ENCODE data around the gene SH2D6. TPM values are rescaled to one million over a fixed set of nuclear protein-coding genes. Genes with fewer than 3 reads are reported as not detected.

The SH2D6 gene
- total and polyA plus RNA-seq, 8 donors, result 0.70 to 28.1 (median 3.6) TPM

DNA sequence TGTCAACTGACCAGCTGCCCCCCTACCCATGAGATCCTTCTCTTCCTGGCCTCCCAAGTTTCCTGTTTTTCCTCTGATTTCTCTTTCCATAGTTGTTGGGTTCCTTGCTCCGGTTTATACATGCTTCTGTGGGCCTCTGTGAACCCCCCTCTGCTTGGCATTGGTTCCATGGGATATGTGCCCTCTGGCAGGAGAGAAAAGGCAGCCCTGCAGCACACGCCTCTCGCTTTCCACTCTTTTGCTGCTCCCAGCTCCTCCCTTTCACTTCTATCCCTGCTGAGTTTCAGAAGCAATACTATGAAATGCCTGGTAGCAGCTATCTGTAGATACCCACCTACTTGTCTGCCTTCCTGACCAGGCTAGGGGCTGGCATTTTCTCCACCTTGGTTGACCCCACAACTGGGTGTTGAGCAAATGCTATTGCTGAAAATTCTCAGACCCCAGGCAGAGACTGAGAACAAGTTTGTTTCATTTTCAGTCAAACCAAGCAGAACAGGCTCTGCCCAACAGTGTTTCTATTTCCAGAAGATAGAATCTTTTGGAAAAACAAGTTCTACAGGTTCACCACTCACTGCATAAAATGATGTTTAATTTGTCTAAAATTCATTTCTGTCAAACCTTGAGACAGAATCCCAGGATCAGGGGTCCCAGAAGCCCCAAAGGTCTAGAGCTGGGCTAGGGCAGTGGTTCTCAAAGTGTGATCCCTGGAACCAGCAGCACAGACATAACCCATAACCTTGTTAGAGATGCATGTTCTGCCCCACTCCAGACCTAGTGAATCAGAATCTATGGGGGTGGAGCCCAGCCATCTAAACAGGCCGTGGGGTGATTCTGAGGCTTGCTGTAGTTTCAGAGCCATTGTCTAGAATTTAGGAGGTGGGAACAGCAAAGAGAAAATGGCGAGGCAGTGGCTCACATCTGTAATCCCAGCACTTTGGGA, 21.7 kb upstream of the SH2D6 start:
- no peak for DNase-seq
- intact Hi-C loops (cut with DNase I), result no loop called here
- Histone ChIP-seq H3K4me3 (no peak overlapping the region), H3K27me3 (no peaks in the 10 kb centered on the region), H3K4me1 (peaks cover 0 to 14% (median 5%) of the 10 kb centered on the region in 3 donors), H3K27ac (peak overlapping the region; percentile 4 to 75 (median 54)), H3K9me3 (no peaks in the 10 kb centered on the region), H3K36me3 (no peaks in the 10 kb centered on the region)
- FAIRE-seq, result no peak
- 36 to 39% methylated on average over 5 of the region's 5 CpGs for WGBS, 2 donors
- peak; percentile 57 to 80 (median 67) for ATAC-seq
- TF ChIP-seq, protein P1, sequence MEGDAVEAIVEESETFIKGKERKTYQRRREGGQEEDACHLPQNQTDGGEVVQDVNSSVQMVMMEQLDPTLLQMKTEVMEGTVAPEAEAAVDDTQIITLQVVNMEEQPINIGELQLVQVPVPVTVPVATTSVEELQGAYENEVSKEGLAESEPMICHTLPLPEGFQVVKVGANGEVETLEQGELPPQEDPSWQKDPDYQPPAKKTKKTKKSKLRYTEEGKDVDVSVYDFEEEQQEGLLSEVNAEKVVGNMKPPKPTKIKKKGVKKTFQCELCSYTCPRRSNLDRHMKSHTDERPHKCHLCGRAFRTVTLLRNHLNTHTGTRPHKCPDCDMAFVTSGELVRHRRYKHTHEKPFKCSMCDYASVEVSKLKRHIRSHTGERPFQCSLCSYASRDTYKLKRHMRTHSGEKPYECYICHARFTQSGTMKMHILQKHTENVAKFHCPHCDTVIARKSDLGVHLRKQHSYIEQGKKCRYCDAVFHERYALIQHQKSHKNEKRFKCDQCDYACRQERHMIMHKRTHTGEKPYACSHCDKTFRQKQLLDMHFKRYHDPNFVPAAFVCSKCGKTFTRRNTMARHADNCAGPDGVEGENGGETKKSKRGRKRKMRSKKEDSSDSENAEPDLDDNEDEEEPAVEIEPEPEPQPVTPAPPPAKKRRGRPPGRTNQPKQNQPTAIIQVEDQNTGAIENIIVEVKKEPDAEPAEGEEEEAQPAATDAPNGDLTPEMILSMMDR (IDR thresholded peaks at IDR 0.05), result no peak

DNA sequence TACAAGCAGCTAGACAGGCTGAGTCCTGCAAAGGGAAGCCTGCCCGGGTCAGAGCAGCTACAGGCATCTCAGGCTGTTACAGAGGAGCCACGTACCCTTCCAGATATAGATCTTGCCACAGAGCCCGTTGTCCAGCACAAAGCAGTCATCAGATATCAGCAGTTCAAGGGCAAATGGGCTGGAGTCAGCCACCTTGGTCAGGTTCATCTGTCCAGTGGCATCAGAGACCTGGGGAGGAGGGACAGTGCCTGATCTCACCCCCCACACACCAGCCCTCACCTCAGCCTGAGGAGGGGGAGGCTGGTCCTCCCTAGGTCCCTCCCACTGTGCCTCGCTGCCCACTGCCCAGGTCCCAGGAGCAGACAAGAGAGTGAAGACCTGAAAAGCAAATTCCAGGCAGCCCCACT, 20.6 kb upstream of the SH2D6 start:
- Histone ChIP-seq H3K36me3 (no peaks in the 10 kb centered on the region), H3K4me1 (peaks cover 0 to 14% (median 5%) of the 10 kb centered on the region in 3 donors), H3K4me3 (no peak overlapping the region), H3K27me3 (no peaks in the 10 kb centered on the region), H3K9me3 (no peaks in the 10 kb centered on the region), H3K27ac (peak overlapping the region in 1 of 4 donors; percentile 75)
- no peak for FAIRE-seq
- no peak for DNase-seq
- WGBS, 2 donors, result 68 to 79% methylated on average over 4 of the region's 4 CpGs
- TF ChIP-seq, protein P1 (IDR thresholded peaks at IDR 0.05), result no peak
- intact Hi-C loops (cut with DNase I), result no loop called here
- ATAC-seq, result no peak

DNA sequence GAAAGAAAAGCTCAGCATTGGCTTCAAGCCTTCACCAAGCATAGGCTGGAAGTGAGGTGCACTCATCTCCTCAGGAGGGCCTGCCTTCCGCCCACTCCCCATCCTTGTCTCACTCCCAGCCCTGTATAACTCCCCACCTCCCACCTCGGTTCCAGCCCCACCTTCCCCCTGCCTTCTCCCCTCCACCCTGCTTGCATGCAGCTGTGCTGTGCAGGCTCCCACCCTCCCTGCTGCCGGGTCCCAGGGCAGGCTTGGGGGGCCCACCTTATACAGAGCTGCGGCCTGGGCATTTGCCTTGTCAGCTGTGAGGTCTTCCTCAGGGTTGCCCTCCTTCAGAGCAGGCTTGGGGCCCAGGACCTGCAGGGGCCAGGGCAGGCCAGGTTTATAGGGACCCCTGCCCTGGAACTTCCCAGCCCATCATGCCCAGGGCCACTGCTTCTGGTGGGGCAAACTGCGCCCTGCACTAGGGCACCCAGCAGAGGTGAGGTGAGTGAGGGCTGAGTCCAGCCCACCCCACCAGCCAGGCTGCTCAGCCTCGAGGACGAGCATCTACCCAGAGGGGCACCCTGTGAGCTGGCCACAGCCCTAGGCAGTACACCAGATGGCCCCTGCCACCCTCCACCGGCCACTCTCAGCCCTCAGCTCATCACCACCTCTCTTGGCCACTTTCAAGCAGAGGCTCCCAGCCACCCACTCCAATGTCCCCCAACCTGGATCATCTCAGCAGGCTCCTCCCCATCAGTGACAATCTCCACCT, 19.9 kb upstream of the SH2D6 start:
- TF ChIP-seq, protein P1 (IDR thresholded peaks at IDR 0.05), result no peak
- Histone ChIP-seq H3K36me3 (no peaks in the 10 kb centered on the region), H3K9me3 (no peaks in the 10 kb centered on the region), H3K27ac (no peak overlapping the region), H3K4me3 (no peak overlapping the region), H3K27me3 (no peaks in the 10 kb centered on the region), H3K4me1 (peaks cover 0 to 14% (median 5%) of the 10 kb centered on the region in 3 donors)
- DNase-seq (no peak), ATAC-seq (no peak), FAIRE-seq (no peak)
- intact Hi-C loops (cut with DNase I), result no loop called here
- whole genome bisulfite sequencing, 2 donors, result 90 to 95% methylated on average over 7 to 8 of the region's 8 CpGs

DNA sequence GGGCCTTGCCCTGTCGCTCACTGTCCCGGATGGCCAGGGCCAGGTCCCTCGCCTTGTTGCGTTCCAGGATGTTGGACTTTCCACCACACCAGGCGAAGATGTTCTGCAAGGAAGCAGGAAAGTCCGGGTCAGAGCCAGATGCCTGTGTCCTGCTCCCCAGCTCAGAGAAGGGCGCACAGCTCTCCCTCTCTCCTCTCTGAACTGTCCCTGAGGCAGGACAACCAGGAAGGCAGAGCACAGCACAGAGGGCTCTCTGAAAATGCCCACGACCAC, 19.4 kb upstream of the SH2D6 start:
- intact Hi-C loops (cut with DNase I), result no loop called here
- DNase-seq (no peak), ATAC-seq (no peak), FAIRE-seq (no peak)
- Histone ChIP-seq H3K4me3 (no peak overlapping the region), H3K9me3 (no peaks in the 10 kb centered on the region), H3K36me3 (no peaks in the 10 kb centered on the region), H3K27me3 (no peaks in the 10 kb centered on the region), H3K4me1 (peaks cover 0 to 14% (median 5%) of the 10 kb centered on the region in 3 donors), H3K27ac (no peak overlapping the region)
- TF ChIP-seq, protein P1 (IDR thresholded peaks at IDR 0.05), result no peak
- 91 to 92% methylated on average over 8 of the region's 8 CpGs for WGBS, 2 donors

Measured in pancreas (tissue), 10 donors.